Aorta (tissue), 4 donors: Measurements from ENCODE around the gene AADACL3. TPM values are rescaled to one million over a fixed set of nuclear protein-coding genes. Genes with fewer than 3 reads are reported as not detected.

Experiments
- polyA plus RNA-seq, 2 donors: library from polyadenylated mRNA; stranded (reverse); fragments of 200-250 nt; gene quantifications; one replicate each; pipeline ENCODE4 v1.2.3, GENCODE V29; 2013
- total RNA-seq, 2 donors: library from RNA; stranded (reverse); fragmentation: NEBNext Ultra II Directional; extraction: Animal tissue kit (Norgen Biotek cat#: 25700); gene quantifications; one replicate each; pipeline ENCODE4 v1.2.1, GENCODE V29; 2021
- donor health status: healthy with polysubstance abuse.
- donor health status: Bipolar disorder and iron deficiency.
- donor health status: DM: no; HTN: no; CAD: no.
- donor health status: DM: yes; HTN: yes; CAD: no.

AADACL3 gene
- total and polyA plus RNA-seq, 4 donors = not detected

Other genes with a start within 250 kb of the AADACL3 start
- 100 to 1,000 TPM; 117 to 325 TPM for gene DHRS3, start 97.9 kb upstream of the AADACL3 start, total RNA-seq
- 10 to 100 TPM; 27.5 to 57.7 TPM for gene DHRS3, start 97.9 kb upstream of the AADACL3 start, polyA plus RNA-seq
- gene AADACL4, start 72.0 kb upstream of the AADACL3 start, total RNA-seq = not detected
- gene AADACL4, start 72.0 kb upstream of the AADACL3 start, polyA plus RNA-seq = not detected
- gene CFAP107, start 30.1 kb downstream of the AADACL3 start, total RNA-seq = not detected
- gene CFAP107, start 30.1 kb downstream of the AADACL3 start, polyA plus RNA-seq = not detected
- gene PRAMEF12, start 57.6 kb downstream of the AADACL3 start, total RNA-seq = not detected
- not detected for gene PRAMEF12, start 57.6 kb downstream of the AADACL3 start, polyA plus RNA-seq
- gene PRAMEF1, start 75.3 kb downstream of the AADACL3 start, total RNA-seq = not detected
- not detected for gene PRAMEF1, start 75.3 kb downstream of the AADACL3 start, polyA plus RNA-seq
- gene PRAMEF11, start 115.3 kb downstream of the AADACL3 start, total RNA-seq = not detected
- gene PRAMEF11, start 115.3 kb downstream of the AADACL3 start, polyA plus RNA-seq = not detected
- gene HNRNPCL1, start 132.6 kb downstream of the AADACL3 start, total RNA-seq = not detected
- gene HNRNPCL1, start 132.6 kb downstream of the AADACL3 start, polyA plus RNA-seq = not detected
- not detected for gene PRAMEF2, start 141.0 kb downstream of the AADACL3 start, total RNA-seq
- not detected for gene PRAMEF2, start 141.0 kb downstream of the AADACL3 start, polyA plus RNA-seq
- gene PRAMEF4, start 170.1 kb downstream of the AADACL3 start, total RNA-seq = not detected
- gene PRAMEF4, start 170.1 kb downstream of the AADACL3 start, polyA plus RNA-seq = not detected
- not detected for gene PRAMEF10, start 182.2 kb downstream of the AADACL3 start, total RNA-seq
- gene PRAMEF10, start 182.2 kb downstream of the AADACL3 start, polyA plus RNA-seq = not detected
- not detected for gene PRAMEF7, start 200.5 kb downstream of the AADACL3 start, total RNA-seq
- gene PRAMEF7, start 200.5 kb downstream of the AADACL3 start, polyA plus RNA-seq = under 1 TPM in 1 of 2 donors, not detected in 1; 0.20 TPM
- gene PRAMEF6, start 231.5 kb downstream of the AADACL3 start, total RNA-seq = not detected
- gene PRAMEF6, start 231.5 kb downstream of the AADACL3 start, polyA plus RNA-seq = not detected